A549 treated with Mapracorat at 1 μM for 4 hours (cell line): Measurements from ENCODE around the gene LDAH. TPM values are rescaled to one million over a fixed set of nuclear protein-coding genes. Genes with fewer than 3 reads are reported as not detected.

Experiments used
- total RNA-seq: library from RNA; stranded (reverse); fragments of 200-300 nt; extraction: Qiagen RNA extraction; gene quantifications from 5 replicates; pipeline ENCODE4 v1.2.3, GENCODE V29; 2022

The LDAH gene
- total RNA-seq: 14.4 to 19.3 TPM (median 17.9 TPM) in 5 replicates

DNA sequence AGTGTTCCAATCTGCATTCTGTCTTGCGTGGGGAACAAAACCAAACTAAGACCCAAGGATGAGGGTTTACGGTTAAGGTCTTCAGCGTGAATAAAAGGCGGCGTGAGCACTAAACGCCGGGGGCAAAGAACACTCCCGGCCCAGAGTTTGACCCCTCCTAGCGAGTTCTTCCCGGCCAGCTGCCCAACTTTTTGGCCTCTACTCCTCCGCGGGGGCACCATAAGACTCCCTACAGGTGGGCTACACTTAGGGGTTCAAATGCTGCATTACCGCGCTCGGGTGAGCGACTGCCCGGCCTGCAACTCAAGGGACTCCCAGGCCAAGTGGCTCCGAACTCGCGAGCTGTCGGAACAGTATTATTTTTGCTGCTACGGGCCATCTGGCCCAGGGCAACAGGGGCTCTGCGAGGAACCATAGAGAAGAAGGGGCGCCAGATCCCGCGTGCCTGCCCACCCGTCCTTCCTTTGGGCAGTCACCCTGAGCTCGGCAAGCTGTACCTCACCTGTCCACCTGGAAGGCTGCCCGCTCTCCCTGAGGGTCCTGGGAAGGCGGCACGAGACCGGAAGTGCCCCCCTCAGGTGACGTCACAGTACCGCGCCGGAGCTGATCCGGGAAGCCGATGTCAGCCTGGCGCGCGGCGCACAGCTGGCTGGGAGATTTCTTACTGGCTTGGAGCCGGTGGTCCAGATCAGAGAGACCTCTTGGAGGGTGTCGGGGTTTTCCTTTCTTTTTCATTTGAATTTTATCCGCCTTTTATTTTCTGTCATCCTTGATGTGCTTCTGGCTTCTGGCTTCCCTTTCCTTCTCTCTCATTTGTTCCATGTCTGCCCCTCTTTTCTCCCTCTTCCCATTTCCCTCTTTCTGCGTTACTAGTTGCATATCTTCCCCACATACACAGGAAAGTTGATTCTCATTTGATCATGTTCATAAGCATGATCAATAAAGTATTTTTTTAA is at the start of gene LDAH:
Gene LDAH, minus strand, starts transcription at position 567 of the 956 bp plus-strand sequence. CDS start 21,638 bp downstream, outside the sequence.

DNA sequence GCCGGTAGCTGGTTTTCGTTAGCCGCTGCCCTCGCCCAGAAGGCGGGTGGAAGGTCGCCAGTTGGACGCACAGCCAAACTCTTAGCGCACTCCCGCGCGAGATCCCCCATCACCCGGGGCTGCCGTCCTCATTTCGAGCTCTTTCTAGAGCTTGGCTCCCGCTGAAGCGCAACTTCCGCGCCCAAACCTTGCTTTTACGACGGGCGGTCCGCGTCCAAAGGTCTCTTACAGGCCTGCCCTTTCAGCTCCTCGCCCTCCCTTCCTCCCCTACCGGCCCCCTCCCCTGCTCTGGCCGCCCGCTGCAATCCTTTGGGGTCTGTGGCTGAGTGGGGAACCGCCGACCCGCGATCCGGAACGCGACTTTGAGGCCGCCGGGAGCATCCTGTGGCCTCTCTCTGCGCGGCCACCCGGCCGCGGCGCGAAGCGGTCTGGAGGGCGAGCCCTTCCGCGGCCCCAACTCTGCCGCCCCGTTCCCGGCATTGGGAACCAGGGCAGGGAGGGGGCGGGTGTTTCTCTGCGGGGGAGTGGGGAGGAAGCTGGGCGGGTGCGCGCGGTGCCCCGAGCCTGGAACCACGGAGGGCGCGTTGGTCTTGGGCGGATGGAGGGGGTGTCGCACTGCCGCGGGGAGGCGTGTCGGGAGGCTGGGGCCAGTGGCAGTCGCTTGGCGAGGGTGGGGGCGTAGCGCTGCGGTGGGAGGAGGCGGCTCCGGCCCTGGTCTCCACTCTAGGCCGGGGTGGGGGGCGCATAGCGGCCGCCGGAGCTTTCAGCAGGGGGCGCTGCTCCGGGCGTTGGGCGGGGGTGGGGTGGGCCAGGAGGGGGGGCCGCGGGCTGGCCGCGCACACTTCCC is 156.4 kb downstream of the LDAH start, which contains the start of gene GDF7:
Gene GDF7, plus strand, starts transcription at position 841 of the 847 bp plus-strand sequence. CDS start 96 bp downstream, outside the sequence.

DNA sequence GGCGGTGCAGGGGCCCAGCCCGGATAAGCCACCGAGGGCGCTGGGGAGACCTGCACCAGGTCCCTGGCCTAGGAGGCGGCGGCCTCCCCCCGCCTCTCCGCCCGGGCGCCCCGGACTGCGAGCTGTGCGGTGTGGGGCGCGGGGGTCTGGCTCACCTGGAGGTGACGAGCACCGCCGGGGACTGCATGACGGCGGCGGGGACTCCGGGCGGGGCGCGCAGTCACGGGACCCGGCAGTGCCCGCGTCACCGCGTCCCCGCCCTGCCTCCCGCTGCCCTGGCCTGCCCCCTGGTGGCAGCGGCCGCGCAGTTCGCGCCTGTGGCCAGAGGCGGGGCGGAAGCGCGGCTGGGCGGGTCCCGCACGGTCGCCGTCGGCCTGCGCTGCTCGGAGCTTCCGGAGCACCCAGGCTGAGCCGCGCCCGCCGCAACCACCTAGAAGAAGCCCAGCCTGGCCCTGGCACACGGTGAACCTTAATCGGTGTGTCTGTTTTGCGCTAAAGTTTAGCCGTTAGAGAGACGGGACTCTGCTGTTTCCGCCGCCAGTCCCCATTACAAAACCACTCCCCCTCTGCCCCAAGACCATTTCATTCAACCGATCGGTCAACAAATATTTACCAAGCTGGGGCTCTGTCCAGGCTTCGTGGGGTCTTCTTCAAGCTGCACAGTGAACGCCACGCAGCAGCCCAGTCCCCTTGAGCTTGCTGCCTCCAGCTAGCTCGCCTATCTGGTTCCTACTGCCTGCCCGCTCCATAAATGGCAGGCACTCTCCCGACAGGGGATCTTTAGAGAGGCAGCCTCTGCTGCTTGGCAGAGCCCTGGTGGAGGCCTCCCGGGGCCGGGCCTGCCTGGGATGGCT is 171.8 kb downstream of the LDAH start, which contains the start of gene HS1BP3:
Gene HS1BP3, minus strand, starts transcription at position 222 of the 854 bp plus-strand sequence. Its CDS starts 35 bp downstream, at position 187.

Other genes with a start within 250 kb of the LDAH start
- 40.5 to 50.7 TPM (median 46.5 TPM) in 5 replicates for gene HS1BP3, start 172.0 kb downstream of the LDAH start, total RNA-seq
- 0.02 to 0.13 TPM (median 0.09 TPM) in 5 replicates for gene GDF7, start 156.0 kb downstream of the LDAH start, total RNA-seq
- not detected in 5 replicates for gene APOB, start 221.0 kb upstream of the LDAH start, total RNA-seq